Activated CD8-positive, alpha-beta T cell treated with anti-CD3 and anti-CD28 coated beads, Interleukin-2, amount 10 ng/mL, durations not matched to agents 7 days and 5 days (primary cell): ENCODE data around the gene SPRR2A. TPM values are rescaled to one million over a fixed set of nuclear protein-coding genes. Genes with fewer than 3 reads are reported as not detected.
"Not testable (repeated sequence)": the region's sequence is repeated elsewhere in the genome, so short reads cannot be mapped to it uniquely, and the experiment has no call there.

Experiments
- ATAC-seq: fragments of 150-1000 bp; cut with Tn5 transposase; one replicate; pipeline ENCODE4 v1.10.0; 2021; ENCODE audit warnings: moderate library complexity
- CTCF ChIA-PET: fragments of 350-600 bp; sonication (Branson Sonifier 250); formaldehyde crosslinking; loops from one replicate; lab custom pipeline; 2021; ENCODE audit warnings: antibody characterized with exemption; lab: Charles Lee
- POLR2A ChIA-PET: fragments of 350-600 bp; sonication (Branson Sonifier 250); formaldehyde crosslinking; loops from one replicate; lab custom pipeline; 2021; ENCODE audit warnings: antibody characterized with exemption; lab: Charles Lee
- DNase-seq: peaks from one replicate; pipeline ENCODE4 v3.0.0-alpha.2; 2020
- H3K27ac Mint-ChIP-seq: one replicate; pipeline ENCODE4 v1.8.0; 2021; ENCODE audit warnings: mild to moderate bottlenecking, mixed read lengths
- H3K27me3 Mint-ChIP-seq: one replicate; pipeline ENCODE4 v1.8.0; 2021; ENCODE audit warnings: low read depth, mixed read lengths
- H3K36me3 Mint-ChIP-seq: one replicate; pipeline ENCODE4 v1.8.0; 2021; ENCODE audit warnings: low read depth, mixed read lengths
- H3K4me1 Mint-ChIP-seq: one replicate; pipeline ENCODE4 v1.8.0; 2021; ENCODE audit warnings: low read depth, mixed read lengths
- H3K4me3 Mint-ChIP-seq: one replicate; pipeline ENCODE4 v1.8.0; 2021; ENCODE audit warnings: mild to moderate bottlenecking, mixed read lengths
- H3K9me3 Mint-ChIP-seq: one replicate; pipeline ENCODE4 v1.8.0; 2022; ENCODE audit warnings: mixed read lengths; ENCODE audit not compliant: insufficient read depth
- total RNA-seq, 2 experiments: library from RNA; stranded (reverse); gene quantifications; one replicate each; pipeline ENCODE4 v1.2.3, GENCODE V29; 2021

The SPRR2A gene
- total RNA-seq, 2 experiments from 2014 or later = not detected

GRCh38 chr1:153058154-153058553, 842 bp upstream of the SPRR2A start:
- ChIA-PET POLR2A (no interaction called here), CTCF (no interaction called here)
- peaks cover 7% of the 10 kb centered on the region for H3K27me3 Mint-ChIP-seq
- DNase-seq = no peak
- no peak overlapping the region for H3K4me3 Mint-ChIP-seq
- H3K4me1 Mint-ChIP-seq = no peaks in the 10 kb centered on the region
- H3K27ac Mint-ChIP-seq = no peak overlapping the region
- no peaks in the 10 kb centered on the region for H3K9me3 Mint-ChIP-seq
- ATAC-seq = no peak
- H3K36me3 Mint-ChIP-seq = no peaks in the 10 kb centered on the region

DNA sequence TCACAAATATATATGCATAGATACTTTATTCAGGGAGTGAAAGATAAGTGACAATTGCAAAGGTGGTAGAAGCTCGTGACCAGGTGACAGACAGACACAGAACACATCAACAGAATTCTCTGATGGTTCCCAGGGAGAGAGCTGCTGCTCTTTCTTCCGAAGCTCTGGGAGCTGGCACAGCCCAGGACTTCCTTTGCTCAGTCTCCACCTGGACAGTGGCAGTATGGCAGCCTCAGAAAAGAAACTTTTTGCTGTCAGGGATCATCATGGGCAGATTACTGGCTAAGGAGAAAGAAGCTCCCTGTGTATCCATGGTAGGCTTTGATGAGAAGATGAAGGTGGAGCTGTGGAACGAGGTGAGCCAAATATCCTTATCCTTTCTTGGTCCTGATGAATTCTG, 1.2 kb downstream of the SPRR2A start:
- H3K4me1 Mint-ChIP-seq, H3K4me3 Mint-ChIP-seq, H3K9me3 Mint-ChIP-seq, DNase-seq, ATAC-seq, CTCF ChIA-PET, POLR2A ChIA-PET, H3K36me3 Mint-ChIP-seq, H3K27ac Mint-ChIP-seq, H3K27me3 Mint-ChIP-seq: not testable (repeated sequence)

- Mint-ChIP-seq H3K9me3 (no peaks in the 10 kb centered on the region), H3K4me1 (no peaks in the 10 kb centered on the region), H3K36me3 (no peaks in the 10 kb centered on the region), H3K27me3 (peaks cover 8% of the 10 kb centered on the region), H3K4me3 (no peak overlapping the region), H3K27ac (no peak overlapping the region)
- POLR2A ChIA-PET = interaction anchor here (0.6 kb wide), 1 partner anchor 75 kb away, joined by 3 read pairs; no protein-coding TSS in a partner anchor
- CTCF ChIA-PET = no interaction called here
- no peak for ATAC-seq
- DNase-seq = no peak
Observed at GRCh38 chr1:153049211-153049610, 8.1 kb downstream of the SPRR2A start.

GRCh38 chr1:153040950-153041631, 16.2 kb downstream of the SPRR2A start, which contains the start of gene SPRR2D:
Gene SPRR2D, minus strand, starts transcription at chr1:153041120. Its CDS starts 774 bp downstream, at chr1:153040346.
- DNase-seq (no peak), ATAC-seq (no peak)
- Mint-ChIP-seq H3K4me1 (no peaks in the 10 kb centered on the region), H3K36me3 (no peaks in the 10 kb centered on the region), H3K4me3 (no peak within 1 kb of the TSS), H3K27ac (no peak within 1 kb of the TSS), H3K27me3 (peaks cover 14% of the 10 kb centered on the region), H3K9me3 (no peaks in the 10 kb centered on the region)
- CTCF ChIA-PET = no interaction called here
- POLR2A ChIA-PET = no interaction called here

GRCh38 chr1:153035211-153035610, 22.1 kb downstream of the SPRR2A start:
- no peaks in the 10 kb centered on the region for H3K36me3 Mint-ChIP-seq
- DNase-seq = no peak
- CTCF ChIA-PET = no interaction called here
- H3K4me1 Mint-ChIP-seq = no peaks in the 10 kb centered on the region
- H3K9me3 Mint-ChIP-seq = no peaks in the 10 kb centered on the region
- no peak overlapping the region for H3K4me3 Mint-ChIP-seq
- ATAC-seq = no peak
- H3K27me3 Mint-ChIP-seq = peaks cover 10% of the 10 kb centered on the region
- H3K27ac Mint-ChIP-seq = no peak overlapping the region
- POLR2A ChIA-PET = no interaction called here

GRCh38 chr1:153032677-153033308, 24.5 kb downstream of the SPRR2A start:
- CTCF ChIA-PET = no interaction called here
- no peaks in the 10 kb centered on the region for H3K9me3 Mint-ChIP-seq
- H3K4me1 Mint-ChIP-seq = no peaks in the 10 kb centered on the region
- POLR2A ChIA-PET = no interaction called here
- DNase-seq (no peak), ATAC-seq (no peak)
- H3K27ac Mint-ChIP-seq = no peak overlapping the region
- peaks cover 10% of the 10 kb centered on the region for H3K27me3 Mint-ChIP-seq
- H3K4me3 Mint-ChIP-seq = no peak overlapping the region
- no peaks in the 10 kb centered on the region for H3K36me3 Mint-ChIP-seq

- ChIA-PET CTCF (no interaction called here), POLR2A (no interaction called here)
- Mint-ChIP-seq H3K36me3 (no peaks in the 10 kb centered on the region), H3K4me1 (no peaks in the 10 kb centered on the region), H3K27me3 (peaks cover 8% of the 10 kb centered on the region), H3K27ac (no peak overlapping the region), H3K4me3 (no peak overlapping the region), H3K9me3 (no peaks in the 10 kb centered on the region)
- ATAC-seq = no peak
- DNase-seq = no peak
Observed at GRCh38 chr1:153032073-153032472, 25.2 kb downstream of the SPRR2A start.

- CTCF ChIA-PET = no interaction called here
- Mint-ChIP-seq H3K4me1 (no peaks in the 10 kb centered on the region), H3K9me3 (no peaks in the 10 kb centered on the region), H3K27me3 (peaks cover 4% of the 10 kb centered on the region), H3K27ac (no peak within 1 kb of the TSS), H3K4me3 (no peak within 1 kb of the TSS), H3K36me3 (no peaks in the 10 kb centered on the region)
- POLR2A ChIA-PET = no interaction called here
- DNase-seq (no peak), ATAC-seq (no peak)
Observed at GRCh38 chr1:153030895-153031294, 26.4 kb downstream of the SPRR2A start, which contains the start of gene SPRR1B. Gene SPRR1B, plus strand, starts transcription at chr1:153031203. Its CDS starts 1,143 bp downstream, at chr1:153032346.

- ATAC-seq (no peak), DNase-seq (no peak)
- H3K36me3 Mint-ChIP-seq = no peaks in the 10 kb centered on the region
- ChIA-PET POLR2A (no interaction called here), CTCF (no interaction called here)
- H3K27me3 Mint-ChIP-seq = peaks cover 4% of the 10 kb centered on the region
- H3K4me3 Mint-ChIP-seq = no peak overlapping the region
- H3K27ac Mint-ChIP-seq = no peak overlapping the region
- H3K4me1 Mint-ChIP-seq = no peaks in the 10 kb centered on the region
- no peaks in the 10 kb centered on the region for H3K9me3 Mint-ChIP-seq
Observed at GRCh38 chr1:153028766-153029165, 28.5 kb downstream of the SPRR2A start.

DNA sequence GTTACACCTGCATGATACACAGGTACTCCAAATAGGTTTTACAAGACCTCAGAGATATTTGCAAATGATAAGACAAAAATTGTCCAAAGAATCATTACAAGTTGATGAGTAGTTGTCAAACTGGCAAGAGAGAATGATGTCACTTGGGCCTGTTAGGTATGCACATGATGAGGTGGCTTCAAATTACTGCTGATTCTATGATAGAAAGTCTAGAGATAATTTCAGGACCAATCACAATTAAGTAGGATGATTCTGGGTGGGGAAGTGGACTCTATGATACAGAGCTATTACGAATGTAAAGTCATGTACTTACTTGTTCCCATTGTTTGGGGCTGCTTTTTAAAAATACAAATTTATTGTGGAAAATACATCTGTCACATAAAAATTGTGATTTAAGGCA, 31.5 kb downstream of the SPRR2A start:
- Mint-ChIP-seq H3K36me3 (no peaks in the 10 kb centered on the region), H3K9me3 (no peaks in the 10 kb centered on the region), H3K27ac (no peak overlapping the region), H3K27me3 (peaks cover 11% of the 10 kb centered on the region), H3K4me1 (no peaks in the 10 kb centered on the region), H3K4me3 (no peak overlapping the region)
- CTCF ChIA-PET = no interaction called here
- POLR2A ChIA-PET = no interaction called here
- DNase-seq = no peak
- ATAC-seq = no peak

- no peak for ATAC-seq
- H3K27me3 Mint-ChIP-seq = peaks cover 15% of the 10 kb centered on the region
Observed at GRCh38 chr1:153024413-153024812, 32.9 kb downstream of the SPRR2A start.

DNA sequence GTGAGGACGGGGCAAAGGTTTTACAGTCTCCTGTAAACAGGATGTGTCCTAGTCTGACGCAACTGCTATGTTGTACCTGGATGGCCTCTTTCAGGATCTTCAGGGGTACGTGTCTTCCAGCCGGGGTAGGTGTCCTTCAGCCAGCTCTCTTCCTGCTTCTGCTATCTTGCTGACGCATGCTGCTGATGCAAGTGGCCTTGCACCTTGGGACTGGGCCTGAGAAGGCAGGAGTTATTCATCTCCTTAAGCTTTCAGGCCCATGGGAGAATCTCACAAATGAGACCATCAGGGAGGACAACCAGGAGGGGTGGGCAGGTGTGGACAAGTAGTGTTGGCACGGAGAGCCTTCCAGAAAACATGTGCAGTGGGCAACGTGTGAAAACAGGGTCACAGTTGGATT, 34.2 kb downstream of the SPRR2A start:
- ATAC-seq (no peak), DNase-seq (no peak)
- H3K27me3 Mint-ChIP-seq = peaks cover 15% of the 10 kb centered on the region
- CTCF ChIA-PET = no interaction called here
- no peak overlapping the region for H3K27ac Mint-ChIP-seq
- no peaks in the 10 kb centered on the region for H3K4me1 Mint-ChIP-seq
- no peaks in the 10 kb centered on the region for H3K9me3 Mint-ChIP-seq
- no peaks in the 10 kb centered on the region for H3K36me3 Mint-ChIP-seq
- POLR2A ChIA-PET = no interaction called here
- no peak overlapping the region for H3K4me3 Mint-ChIP-seq

More at GRCh38 chr1:153024413-153024812, 32.9 kb downstream of the SPRR2A start:
- no peaks in the 10 kb centered on the region for H3K36me3 Mint-ChIP-seq
- no peak overlapping the region for H3K4me3 Mint-ChIP-seq
- POLR2A ChIA-PET = no interaction called here
- H3K9me3 Mint-ChIP-seq = no peaks in the 10 kb centered on the region
- no peak overlapping the region for H3K27ac Mint-ChIP-seq
- no peaks in the 10 kb centered on the region for H3K4me1 Mint-ChIP-seq
- CTCF ChIA-PET = no interaction called here
- no peak for DNase-seq
